HUES48 (cell line): ENCODE measurements around the gene CDX2.

Source experiments
- H3K27ac ChIP-seq: one replicate; pipeline ENCODE4 v1.7.0; 2013; ENCODE audit warnings: low read depth, low read length, inconsistent platforms
- H3K27me3 ChIP-seq: 2 replicates; pipeline ENCODE4 v1.6.1; 2013; ENCODE audit warnings: mild to moderate bottlenecking, low read length; ENCODE audit not compliant: control insufficient read depth, insufficient read depth
- H3K36me3 ChIP-seq: 2 replicates; pipeline ENCODE4 v1.6.1; 2013; ENCODE audit warnings: low read length; ENCODE audit not compliant: control insufficient read depth, insufficient read depth
- H3K4me1 ChIP-seq: 2 replicates; pipeline ENCODE4 v1.6.1; 2013; ENCODE audit warnings: mild to moderate bottlenecking, low read length; ENCODE audit not compliant: control insufficient read depth, insufficient read depth
- H3K4me3 ChIP-seq: 2 replicates; pipeline ENCODE4 v1.5.1; 2013; ENCODE audit warnings: mild to moderate bottlenecking, low read depth, low read length
- H3K9ac ChIP-seq: 2 replicates; pipeline ENCODE4 v1.6.1; 2013; ENCODE audit warnings: mild to moderate bottlenecking, low read depth, low read length, moderate library complexity
- H3K9me3 ChIP-seq: 2 replicates; pipeline ENCODE4 v1.6.1; 2013; ENCODE audit warnings: low read length; ENCODE audit not compliant: control insufficient read depth, insufficient read depth

CDX2 gene

DNA sequence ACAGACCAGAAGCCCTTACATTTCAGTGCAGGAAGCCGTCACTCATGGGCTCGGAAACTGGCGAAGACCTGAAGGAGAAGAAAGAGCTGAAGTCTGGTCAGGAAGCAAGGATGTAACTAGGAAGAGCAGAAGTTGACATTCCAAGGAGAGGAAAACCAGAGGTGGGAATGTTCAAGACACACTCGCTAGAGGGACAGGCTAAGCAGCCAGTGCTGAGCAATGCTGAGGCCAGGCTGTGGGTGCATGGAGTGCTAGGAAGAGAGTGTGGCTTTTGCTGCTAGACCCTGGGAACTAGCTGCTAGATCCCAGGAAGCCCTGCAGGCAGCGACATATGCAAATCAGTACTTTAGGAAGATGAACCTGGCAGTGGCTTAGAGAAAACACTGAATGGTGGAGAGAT lies 31.5 kb upstream of the CDX2 start:
- H3K27ac ChIP-seq, result no peak overlapping the region
- no peaks in the 10 kb centered on the region for H3K4me1 ChIP-seq
- H3K9me3 ChIP-seq, result no peaks in the 10 kb centered on the region
- H3K36me3 ChIP-seq, result no peaks in the 10 kb centered on the region
- H3K27me3 ChIP-seq, result no peaks in the 10 kb centered on the region
- no peak overlapping the region for H3K4me3 ChIP-seq
- H3K9ac ChIP-seq, result no peak overlapping the region

DNA sequence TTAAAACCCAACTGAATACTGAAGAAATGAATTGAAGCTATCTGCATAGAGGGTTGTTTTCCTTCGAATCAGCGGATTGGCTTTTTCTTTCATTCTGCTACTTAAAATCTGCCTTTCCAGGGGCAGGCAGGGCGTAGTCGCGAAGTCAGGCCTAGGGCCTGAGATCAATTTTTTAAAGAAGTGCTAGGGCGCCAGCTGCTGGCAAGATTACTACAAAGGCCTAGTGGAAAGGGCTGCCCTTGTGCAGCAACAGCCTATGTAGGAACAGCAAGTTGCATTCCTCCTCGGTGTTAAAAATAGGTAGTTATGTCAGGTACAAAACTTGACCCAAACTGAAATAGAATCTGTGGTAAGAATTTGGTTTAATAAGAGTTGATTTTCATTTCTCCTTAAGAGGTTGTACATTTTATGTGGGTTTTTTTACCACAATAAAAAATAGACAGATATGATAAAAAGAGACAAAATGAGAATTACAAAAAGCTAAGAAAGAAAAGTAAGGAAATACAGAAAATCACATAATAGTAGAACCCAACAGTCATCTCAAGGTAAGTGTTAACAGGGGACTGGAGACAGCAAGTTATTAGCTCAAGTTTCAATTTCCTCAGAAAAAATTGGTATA lies 28.9 kb upstream of the CDX2 start:
- no peaks in the 10 kb centered on the region for H3K9me3 ChIP-seq
- no peaks in the 10 kb centered on the region for H3K4me1 ChIP-seq

DNA sequence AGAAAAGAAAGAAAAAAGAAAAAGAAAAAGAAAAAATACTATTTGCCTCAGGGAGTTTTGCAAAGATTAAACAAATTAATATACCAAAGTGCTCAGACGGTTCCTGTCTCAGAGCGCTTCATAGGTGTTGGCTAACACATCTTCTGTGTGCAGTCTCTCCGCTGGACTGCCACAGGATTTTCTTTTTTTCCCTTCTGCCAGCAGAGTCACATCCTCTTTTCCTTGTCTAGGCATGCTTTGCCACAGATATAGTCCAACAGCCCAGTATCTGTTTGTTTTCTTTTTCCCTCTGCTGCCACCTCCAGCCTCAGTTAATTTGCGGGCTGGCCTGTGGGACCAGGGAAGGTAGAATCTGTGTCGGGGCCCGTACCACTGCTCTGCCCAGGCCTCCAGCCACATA lies 22.8 kb upstream of the CDX2 start:
- Histone ChIP-seq H3K4me3 (no peak overlapping the region), H3K9me3 (no peaks in the 10 kb centered on the region), H3K4me1 (no peaks in the 10 kb centered on the region), H3K9ac (no peak overlapping the region), H3K27me3 (peaks cover 18% of the 10 kb centered on the region), H3K36me3 (no peaks in the 10 kb centered on the region), H3K27ac (no peak overlapping the region)

More for the DNA sequence above, 28.9 kb upstream of the CDX2 start:
- Histone ChIP-seq H3K27ac (peak overlapping the region; percentile 21), H3K27me3 (no peaks in the 10 kb centered on the region), H3K4me3 (no peak overlapping the region), H3K36me3 (no peaks in the 10 kb centered on the region), H3K9ac (no peak overlapping the region)

DNA sequence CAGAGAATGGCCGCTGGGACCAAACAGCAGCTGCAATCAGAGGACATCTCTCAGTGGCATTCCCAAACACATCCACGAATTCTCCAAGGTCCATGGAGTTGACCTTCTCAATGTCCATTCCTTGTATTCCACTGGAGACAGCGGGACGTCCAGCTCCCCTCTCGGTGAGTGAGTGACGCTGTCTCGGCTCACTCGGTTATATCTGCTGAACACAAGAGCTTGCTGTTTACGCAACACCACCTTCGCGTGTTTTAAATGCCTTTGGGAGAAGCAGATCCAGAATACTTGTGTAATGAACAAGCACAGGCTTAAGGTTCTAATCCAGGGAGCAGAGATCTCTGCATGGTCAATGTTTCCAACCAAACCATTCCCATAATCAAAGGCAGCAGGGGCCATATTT lies 19.4 kb upstream of the CDX2 start, which contains the start of gene URAD:
Gene URAD (minus strand): TSS at position 174 of the 400 bp plus-strand sequence. CDS start 56 bp downstream, at position 118.
- no peak within 1 kb of the TSS for H3K9ac ChIP-seq
- no peak within 1 kb of the TSS for H3K4me3 ChIP-seq
- H3K4me1 ChIP-seq, result no peaks in the 10 kb centered on the region
- no peaks in the 10 kb centered on the region for H3K36me3 ChIP-seq
- no peak within 1 kb of the TSS for H3K27ac ChIP-seq
- H3K9me3 ChIP-seq, result no peaks in the 10 kb centered on the region
- H3K27me3 ChIP-seq, result peaks cover 40% of the 10 kb centered on the region

DNA sequence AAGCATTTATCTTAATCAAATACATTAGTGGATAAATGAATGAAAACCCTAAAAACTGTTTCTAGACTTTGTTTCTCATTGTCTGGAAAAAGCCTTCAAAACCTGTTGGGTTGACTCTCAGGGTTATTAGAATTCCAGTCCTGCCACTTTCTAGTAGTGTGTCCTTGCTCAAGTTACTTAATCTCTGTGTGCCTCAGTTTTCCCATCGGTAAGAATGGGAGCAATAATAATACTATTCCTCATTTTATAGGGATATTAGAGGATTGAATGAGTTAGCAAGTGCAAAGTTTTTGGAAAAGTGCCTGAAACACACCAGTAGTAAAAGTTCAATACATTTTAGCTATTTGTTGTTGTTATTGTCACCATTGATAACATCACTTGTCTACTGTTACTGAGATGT lies 16.5 kb upstream of the CDX2 start:
- Histone ChIP-seq H3K9me3 (no peaks in the 10 kb centered on the region), H3K4me1 (no peaks in the 10 kb centered on the region), H3K9ac (no peak overlapping the region), H3K27ac (no peak overlapping the region), H3K36me3 (no peaks in the 10 kb centered on the region), H3K27me3 (peaks cover 69% of the 10 kb centered on the region), H3K4me3 (no peak overlapping the region)

DNA sequence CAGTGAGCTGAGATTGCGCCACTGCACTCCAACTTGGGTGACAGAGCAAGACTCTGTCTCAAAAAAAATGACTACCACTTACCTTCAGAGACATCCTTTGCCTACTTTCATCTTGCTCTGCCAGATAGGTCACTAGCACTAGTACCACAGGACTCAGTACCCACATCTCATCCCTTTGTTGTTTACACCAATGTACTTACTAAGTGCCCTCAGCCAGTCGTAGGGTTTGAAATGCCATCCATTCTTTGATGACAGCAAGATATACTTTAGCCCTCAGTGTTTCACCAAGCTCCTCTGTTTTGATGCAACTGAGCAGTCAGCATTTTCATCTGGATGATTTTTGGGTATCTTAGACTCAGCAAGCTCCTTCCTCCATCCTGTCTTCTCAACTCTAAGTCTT lies 13.2 kb upstream of the CDX2 start:
- Histone ChIP-seq H3K27ac (no peak overlapping the region), H3K9me3 (no peaks in the 10 kb centered on the region), H3K9ac (no peak overlapping the region), H3K27me3 (peaks cover 88% of the 10 kb centered on the region), H3K36me3 (no peaks in the 10 kb centered on the region), H3K4me1 (0 out of 2 replicates have a peak, but pooled peaks cover 8% of the 10 kb centered on the region), H3K4me3 (no peak overlapping the region)

DNA sequence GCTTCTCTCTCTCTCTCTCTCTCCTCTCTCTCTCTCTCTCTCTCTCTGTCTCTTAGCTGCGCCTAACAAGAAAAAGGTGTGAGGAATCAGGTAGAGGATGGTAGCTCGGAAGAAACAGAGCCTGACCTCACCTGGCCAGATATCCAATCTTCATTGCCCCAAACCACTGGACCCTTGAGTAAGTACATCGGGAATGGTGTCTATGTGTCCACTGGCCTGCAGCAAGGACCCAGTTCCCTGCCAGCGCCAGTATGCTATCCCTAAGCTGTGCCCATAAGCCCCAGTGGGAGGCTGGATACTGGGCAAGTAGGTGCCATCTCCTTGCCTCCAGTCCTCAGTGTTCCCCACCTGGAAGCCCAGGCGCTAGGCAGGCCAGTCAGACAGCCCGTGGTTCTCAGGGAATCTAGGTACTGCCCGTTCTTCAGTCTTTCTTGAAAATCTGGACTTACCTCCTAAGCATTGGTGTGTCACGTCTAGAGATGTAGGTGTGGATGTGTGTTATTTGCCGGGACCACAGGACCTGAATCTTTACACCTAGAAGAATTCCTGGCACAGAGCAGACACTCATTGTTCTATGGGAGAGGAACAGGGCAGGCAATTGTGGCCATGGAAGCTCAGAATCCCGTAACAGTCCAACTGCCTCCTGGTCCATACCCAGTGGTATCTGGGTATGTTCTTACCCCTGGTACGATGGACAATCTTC lies 12.0 kb upstream of the CDX2 start:
- H3K27me3 ChIP-seq, result peaks cover 94% of the 10 kb centered on the region
- H3K36me3 ChIP-seq, result no peaks in the 10 kb centered on the region
- no peak overlapping the region for H3K4me3 ChIP-seq
- H3K4me1 ChIP-seq, result 0 out of 2 replicates have a peak, but pooled peaks cover 8% of the 10 kb centered on the region
- no peak overlapping the region for H3K9ac ChIP-seq
- H3K27ac ChIP-seq, result no peak overlapping the region
- H3K9me3 ChIP-seq, result no peaks in the 10 kb centered on the region

DNA sequence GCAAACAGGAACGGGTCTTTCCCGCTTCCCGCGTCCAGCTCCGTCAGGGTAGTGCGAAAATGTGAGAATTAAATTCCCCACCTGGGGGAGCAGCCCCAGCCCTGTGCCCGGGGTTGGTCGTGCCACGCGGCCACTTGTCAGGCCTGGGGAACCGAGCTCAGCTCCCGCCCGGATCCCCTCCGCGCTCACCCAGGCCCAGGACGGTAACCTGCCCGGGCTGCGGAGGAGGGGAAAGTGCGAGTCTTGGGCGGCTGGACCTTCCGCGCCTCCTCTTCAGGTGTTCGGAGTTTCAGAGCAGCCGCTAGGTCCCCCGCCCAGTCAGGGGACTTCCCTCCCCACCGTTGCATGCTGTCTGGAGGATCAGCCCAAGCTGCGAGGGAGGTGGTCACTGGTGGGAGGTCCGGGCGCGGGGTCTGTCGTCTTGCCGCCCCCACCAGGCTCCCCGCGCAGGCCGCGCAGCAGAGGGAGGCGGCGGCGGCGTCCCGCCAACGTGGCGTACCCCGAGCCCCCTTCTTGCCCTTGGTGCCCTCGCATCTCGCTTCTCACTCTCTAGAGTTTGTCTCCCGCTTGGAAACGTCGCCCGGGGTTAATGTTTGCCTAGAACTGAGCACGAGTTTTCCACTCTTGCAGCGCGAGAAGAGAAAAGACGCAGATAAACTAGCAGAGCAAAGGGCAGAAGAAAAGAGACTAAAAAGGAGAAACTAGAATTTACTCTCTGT lies 11.3 kb upstream of the CDX2 start:
- Histone ChIP-seq H3K27ac (no peak overlapping the region), H3K4me3 (no peak overlapping the region), H3K4me1 (0 out of 2 replicates have a peak, but pooled peaks cover 8% of the 10 kb centered on the region), H3K9me3 (no peaks in the 10 kb centered on the region), H3K27me3 (peaks cover 95% of the 10 kb centered on the region), H3K36me3 (no peaks in the 10 kb centered on the region), H3K9ac (no peak overlapping the region)

DNA sequence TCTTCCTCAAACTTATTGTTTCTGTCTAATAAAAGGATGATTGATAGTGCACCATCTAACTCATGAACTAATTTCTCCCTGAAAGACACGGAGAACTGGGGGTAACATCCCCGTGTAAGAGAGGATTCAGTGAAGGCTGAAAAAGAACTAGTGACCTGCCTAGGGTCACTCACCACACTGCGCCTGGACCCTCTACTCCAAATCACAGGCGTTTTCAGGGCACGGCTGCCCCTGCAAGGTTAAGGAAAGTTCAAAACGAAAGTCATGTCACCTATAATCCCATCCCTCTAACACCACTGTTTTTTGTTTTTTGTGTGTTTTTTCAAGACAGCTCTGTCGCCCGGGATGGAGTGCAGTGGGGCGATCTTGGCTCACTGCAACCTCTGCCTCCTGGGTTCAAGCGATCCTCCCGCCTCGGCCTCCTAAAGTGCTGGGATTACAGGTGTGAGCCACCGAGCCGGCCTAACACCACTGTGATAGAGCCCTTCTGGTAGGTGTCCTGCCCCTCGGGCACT lies 10.7 kb upstream of the CDX2 start:
- H3K27me3 ChIP-seq, result peaks cover 95% of the 10 kb centered on the region

DNA sequence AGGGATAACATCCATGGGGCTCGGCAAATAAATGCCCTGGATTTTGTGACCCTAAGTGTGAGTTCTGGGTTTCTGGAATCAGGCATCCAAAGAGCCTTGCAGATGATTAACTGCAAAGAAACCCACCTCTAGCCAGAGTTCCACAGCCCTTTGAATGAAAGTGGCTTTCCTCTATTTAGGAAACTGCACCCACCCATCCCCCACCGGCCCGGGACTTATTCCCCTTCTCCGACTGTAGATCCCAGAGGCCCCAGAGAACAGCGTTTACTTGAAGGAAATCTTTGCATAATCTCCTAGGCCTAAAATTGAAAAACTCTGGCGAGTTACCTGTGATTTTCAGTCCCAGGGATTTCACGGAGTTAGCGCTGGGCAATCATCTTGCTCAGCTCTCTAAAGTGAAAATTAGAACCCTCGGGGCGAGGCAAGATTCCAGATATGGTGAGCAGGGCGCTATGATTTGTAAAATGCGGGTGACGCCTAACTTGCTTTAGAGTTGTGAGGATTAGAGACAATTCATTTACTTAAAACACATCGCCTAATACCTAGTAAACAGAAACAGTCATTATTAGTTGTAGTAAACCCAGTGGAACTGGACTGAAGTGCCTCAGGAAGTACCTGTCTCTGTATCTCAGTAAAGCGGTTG lies 10.0 kb upstream of the CDX2 start:
- Histone ChIP-seq H3K27me3 (peaks cover 100% of the 10 kb centered on the region), H3K9me3 (peaks cover 4% of the 10 kb centered on the region; the same call in 1 of the 2 replicates), H3K27ac (no peak overlapping the region), H3K4me1 (0 out of 2 replicates have a peak, but pooled peaks cover 8% of the 10 kb centered on the region), H3K36me3 (no peaks in the 10 kb centered on the region), H3K4me3 (no peak overlapping the region), H3K9ac (no peak overlapping the region)

More for the DNA sequence above, 10.7 kb upstream of the CDX2 start:
- Histone ChIP-seq H3K36me3 (no peaks in the 10 kb centered on the region), H3K9me3 (no peaks in the 10 kb centered on the region), H3K9ac (no peak overlapping the region), H3K27ac (no peak overlapping the region), H3K4me3 (no peak overlapping the region), H3K4me1 (0 out of 2 replicates have a peak, but pooled peaks cover 8% of the 10 kb centered on the region)
